NCI-H345 (cell line): ENCODE results near the gene CTRL.
A peak's percentile ranks its signal among the peaks of the same experiment; 100 is the strongest.
"Not testable (repeated sequence)": the region's sequence is repeated elsewhere in the genome, so short reads cannot be mapped to it uniquely, and the experiment has no call there.

Experiments used
- DNase-seq: peaks from one replicate; lab custom pipeline; 2025; lab: John Stamatoyannopoulos, UW

CTRL gene

DNA sequence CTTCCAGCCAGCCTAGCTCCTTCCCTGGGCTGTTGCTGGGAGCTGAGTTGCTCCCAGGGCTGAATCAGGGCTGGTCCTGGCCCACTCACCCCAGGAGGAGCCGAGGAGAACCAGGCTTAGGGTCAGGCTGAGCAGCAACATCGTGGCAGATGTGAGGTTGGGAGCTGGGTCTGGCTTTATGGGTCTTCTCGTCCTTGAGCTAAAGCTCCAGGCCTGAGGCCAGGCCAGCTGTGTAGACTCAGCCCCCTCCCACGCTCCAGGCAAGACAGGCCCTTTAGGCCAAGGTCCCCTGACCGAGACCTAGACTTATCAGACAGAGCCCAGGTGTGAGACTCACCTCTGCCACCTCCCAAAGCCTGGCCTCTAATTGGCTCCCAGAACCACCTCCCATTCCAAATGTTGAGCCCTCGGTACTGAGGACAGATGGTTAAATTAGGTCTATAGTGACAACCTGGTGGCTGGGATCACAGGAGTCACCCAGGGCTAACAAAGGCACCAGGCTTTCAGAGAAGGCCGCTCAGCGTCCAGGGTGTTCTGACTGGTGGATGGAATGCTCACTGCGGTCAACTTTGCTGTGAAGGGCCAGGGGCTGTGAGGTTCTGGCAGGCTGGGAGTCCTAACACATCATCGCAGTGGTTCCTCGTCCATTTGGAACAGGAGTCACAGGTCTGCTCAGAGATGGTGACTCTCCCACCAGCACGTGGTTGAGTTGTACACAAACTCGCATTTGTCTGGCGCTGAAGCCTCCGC is at the start of gene CTRL:
Gene CTRL (minus strand): TSS at position 151 of the 750 bp plus-strand sequence. CDS start 10 bp downstream, at position 141.
- no peak for DNase-seq

DNA sequence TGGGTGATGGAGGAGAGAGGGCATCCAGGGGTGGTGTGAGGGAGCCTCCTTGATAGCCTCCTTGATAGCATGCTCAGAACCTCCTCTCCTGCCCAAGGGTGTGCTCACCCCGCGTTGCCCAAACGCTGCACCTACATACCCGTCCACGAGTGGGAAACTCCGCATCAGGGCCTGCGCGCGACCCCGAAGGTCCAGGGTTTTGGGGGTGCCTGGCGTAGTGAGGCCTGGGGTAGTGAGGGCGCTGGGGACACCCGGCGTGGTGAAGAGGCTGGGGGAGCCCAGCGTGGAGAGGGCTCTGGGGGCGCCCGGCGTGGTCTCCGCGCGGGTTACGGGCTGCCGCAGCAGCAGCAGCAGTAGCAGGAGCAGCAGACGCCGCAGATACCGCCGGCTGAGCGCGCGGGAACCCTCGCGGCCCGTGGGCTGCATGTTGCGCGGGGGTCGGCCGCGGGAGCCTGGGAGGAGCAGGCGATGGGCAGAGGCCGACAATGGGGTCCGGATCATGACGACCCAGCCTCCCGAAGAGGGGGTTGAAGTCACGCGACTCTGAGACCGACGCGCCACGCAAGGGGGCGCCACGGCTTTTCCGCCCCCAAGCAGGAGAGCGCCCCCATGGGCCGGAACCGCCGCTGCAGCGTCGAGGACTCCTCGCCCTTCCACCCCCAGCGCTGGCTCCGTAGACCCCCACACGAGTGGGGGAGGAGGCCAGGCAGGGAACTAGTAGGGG is 48.5 kb upstream of the CTRL start, which contains the start of gene DPEP3:
Gene DPEP3 (minus strand): TSS at position 545 of the 724 bp plus-strand sequence. CDS start 119 bp downstream, at position 426.
- no peak for DNase-seq

DNA sequence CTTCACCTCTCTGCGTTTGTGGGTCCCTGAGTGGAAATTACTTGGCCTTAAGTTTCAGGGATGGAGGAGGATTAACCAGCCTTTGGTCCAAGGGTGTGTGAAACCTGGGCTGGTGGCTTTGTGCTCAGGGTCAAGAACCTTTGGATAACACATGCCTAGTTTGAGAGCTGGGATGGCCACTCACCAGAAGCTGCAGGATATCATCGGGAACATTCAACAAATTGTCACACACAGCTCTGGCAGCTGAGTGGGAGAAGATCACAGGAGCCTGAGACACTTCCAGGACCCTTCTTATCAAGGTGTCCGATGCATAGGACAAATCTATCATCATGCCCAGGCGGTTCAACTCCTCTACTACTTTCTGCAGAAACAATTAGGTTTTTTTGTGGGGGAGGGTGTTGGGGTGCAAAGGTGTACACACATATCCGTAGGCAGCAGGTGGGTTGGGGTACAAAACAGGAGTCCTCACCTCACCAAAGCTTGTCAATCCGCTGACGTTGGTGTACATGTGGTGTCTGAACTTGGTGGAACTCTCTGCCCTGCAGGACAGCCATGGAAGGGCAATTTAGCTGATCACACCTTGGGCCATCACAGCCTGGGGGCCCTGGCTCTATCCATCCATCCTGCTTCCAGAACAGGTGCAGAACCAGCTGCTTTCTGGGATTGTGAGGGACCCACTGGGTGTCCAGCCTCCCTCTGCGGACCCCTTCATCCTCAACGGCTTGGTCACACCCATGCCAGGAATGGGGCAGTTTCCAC is 46.0 kb upstream of the CTRL start:
- no peak for DNase-seq

DNA sequence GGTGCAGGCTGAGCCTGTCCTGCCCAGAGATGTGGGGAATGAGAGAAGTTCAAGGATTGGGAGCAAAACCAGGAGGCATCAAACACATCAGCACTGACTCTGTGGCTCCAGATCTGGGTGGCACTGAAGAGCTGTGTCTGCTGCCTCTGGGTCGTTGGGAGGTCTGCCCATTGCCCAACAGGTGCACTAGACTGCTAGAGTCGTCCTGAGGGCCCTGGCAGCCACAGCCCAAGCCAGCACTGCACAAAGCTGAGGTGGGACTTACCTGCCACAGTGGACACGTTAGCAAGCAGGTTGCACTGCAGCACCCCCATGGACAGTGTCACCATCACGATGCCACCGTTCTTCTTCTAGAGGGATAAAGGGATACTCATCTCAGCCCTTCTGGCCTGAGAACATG is 45.3 kb upstream of the CTRL start:
- no peak for DNase-seq

DNA sequence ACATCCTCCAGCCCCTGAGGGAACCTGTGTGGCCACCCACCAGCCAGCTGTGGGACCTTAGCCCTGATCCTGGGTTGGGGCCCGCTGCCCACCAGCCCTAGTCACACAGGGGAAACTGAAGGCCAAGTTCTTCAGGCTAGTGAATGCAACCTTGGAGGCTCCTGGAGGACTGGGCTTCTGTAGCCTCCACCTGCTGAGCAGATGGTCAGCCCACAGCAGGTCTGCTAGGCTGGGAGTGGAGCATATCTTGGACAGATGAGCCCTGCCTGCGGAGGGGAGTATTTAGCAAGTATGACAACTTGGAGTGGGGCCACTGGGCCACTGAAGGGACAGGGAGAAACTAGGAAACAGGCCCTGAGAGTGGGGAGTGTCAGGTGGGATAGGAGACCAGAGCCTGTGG is 44.5 kb upstream of the CTRL start:
- DNase-seq = no peak

DNA sequence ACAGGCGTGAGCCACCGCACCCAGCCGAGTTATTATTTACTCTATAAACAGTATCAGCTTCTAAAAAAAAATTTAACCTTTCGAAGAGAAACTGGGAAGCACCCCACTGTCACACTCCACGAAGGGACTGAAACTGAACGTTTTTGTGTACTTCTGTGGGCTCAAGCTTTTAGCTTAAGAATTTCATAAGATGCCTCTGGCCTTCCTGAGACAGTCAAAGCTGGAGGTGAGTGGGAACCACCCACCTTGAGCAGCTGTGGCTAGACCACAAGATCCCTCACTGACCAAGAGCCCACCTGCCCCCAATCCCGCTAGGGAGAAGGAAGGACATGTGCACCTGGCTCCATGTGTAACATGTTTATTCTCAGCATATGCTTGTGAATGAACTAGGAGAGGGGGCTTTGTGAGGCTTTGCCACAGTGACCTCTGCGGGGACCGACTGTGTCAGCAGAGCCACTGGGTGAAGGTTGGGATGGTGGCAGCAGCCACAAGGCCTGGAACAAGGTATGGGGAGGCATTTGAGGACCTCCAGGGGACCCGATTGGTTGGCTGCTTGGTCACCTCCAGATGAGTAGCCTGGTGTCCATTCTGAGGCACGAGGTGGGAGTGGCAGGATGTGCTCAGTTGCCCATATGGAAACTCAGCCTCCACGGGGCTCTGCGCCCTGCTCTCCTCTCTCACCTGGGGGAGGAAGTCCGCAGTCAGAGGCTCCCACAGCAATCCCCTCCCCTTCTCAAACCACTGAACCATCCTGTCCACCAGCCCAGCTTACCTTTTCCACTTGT is 43.9 kb upstream of the CTRL start:
- no peak for DNase-seq

DNA sequence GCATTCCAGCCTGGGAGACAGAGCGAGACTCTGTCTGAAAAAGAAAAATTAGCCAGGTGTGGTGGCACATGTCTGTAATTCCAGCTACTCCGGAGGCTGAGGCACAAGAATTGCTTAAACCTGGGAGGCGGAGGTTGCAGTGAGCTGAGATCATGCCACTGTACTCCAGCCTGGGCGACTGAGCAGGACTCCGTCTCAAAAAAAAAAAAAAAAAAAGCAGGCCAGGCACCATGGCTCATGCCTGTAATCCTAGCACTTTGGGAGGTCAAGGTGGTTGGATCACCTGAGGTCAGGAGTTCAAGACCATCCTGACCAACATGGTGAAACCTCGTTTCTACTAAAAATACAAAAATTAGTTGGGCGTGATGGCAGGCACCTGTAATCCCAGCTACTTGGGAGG is 40.6 kb upstream of the CTRL start:
- DNase-seq = not testable (repeated sequence)

DNA sequence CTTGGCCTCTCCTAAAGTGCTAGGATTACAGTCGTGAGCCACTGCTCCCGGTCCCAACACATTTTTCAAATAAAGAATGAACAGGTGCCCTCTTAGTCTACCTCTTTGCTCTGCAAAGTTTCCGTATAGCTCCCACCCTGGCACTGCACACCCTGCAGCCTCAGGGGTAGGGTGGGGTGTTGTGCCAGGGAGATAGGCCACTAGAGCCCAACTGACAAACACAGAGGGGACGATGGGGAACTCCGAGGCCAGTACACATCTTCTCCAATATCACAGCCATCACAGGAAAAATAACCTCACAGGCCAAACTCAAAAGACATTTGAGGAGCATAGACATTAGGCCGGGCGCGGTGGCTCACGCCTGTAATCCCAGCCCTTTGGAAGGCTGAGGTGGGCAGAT is 39.4 kb upstream of the CTRL start:
- DNase-seq = no peak

DNA sequence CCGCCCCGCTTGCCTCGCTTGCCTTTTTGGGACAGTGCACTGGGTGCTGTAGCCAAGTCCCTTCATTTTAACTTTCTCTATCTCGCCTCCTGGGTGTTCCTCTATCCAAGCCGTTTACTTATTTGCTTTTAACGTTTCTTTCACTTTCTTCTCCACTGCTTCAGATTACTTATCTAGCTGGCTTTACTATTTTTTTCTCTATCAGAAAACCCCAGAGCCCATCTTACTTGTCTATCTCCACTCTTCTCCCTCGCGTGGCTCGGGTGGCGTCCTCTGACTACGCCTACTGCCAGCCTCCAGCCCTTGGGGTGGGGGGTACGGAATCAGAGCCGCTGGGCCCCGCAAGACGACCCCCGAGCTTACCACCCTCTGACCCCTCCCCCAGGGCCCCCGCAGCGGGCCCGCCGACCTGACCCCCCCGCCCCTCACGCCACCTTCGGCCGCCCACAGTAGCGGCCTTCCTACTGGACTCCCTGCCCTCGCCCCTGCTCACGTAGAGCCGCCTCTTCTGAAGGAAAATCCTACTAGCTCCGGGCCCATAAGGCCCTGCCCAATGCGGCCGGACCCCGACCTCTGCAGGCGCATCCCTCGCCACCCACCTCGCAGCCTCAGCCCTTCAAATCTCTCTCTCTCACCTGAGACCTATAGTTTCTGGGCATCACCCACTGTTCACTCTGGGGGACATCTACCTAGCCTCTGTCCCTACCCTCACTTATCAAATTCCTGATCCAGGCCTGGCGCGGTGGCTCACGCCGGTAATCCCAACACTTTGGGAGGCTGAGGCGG is 37.8 kb upstream of the CTRL start:
- DNase-seq = no peak

DNA sequence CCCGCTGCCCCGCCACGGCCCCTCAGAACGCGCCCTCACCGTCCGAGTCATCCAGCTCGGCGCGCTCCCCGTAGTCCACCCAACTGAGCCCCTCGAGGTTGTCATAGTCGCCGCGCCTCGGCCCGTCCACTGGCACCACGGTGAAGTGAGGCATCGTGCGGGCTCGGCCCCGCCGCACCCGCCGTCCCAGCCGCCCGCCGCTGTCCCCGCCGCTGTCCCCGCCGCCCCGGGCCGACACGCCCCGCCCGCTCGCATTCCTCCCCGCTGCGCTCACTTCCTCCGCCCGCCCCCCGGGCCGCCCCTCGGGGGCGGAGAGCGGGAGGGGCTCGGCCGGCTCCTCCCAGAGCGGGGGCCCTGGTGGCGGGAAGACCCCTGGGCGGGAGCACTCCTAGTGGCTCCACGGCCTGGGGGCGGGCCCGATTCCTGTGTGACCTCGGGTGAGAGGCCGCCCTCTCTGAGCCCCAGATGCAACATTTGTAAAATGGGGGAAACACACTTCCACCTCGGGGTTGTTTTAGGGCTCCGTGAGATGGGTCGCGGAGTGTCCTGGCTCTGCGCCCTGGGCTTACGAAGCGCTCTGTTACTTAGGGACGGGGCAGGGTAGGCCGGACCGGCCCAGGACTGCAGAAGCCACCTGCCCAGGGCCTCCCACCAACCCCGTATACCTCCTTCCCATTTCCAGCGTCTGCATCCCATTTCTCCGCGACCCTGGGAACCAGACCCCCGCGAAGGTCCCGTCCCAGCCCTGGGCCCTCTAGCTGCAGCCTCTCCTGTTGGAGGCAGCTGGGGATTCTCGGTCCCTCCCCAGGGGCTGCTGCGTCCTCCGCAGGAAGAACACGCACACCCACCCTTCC is 37.0 kb upstream of the CTRL start, which contains the start of gene SLC12A4:
Gene SLC12A4 (minus strand): TSS at position 238 of the 854 bp plus-strand sequence. CDS start 84 bp downstream, at position 154.
- DNase-seq = peak; percentile 65

DNA sequence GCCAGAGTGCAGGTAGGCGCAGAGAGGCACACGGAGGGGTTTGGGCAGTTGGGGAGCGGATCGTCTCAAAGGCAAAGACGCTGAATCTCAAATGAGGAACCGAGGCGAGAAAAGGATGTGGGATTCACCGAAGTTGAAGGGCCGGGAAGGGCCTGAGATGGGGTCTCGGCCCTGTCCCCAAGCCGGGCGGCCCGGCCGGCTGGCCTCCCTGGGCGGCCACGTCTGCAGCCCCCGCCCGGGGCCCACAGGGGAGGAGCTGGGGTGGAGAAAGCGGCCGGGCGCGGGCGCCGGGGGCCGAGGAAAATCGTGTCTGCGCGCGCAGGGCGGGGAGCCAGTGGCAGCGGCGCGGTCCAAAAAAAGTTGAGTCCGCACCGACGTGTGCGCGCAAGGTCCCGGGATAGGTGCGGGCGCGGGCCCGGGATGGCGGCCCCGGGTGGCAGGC is 36.3 kb upstream of the CTRL start:
- no peak for DNase-seq

DNA sequence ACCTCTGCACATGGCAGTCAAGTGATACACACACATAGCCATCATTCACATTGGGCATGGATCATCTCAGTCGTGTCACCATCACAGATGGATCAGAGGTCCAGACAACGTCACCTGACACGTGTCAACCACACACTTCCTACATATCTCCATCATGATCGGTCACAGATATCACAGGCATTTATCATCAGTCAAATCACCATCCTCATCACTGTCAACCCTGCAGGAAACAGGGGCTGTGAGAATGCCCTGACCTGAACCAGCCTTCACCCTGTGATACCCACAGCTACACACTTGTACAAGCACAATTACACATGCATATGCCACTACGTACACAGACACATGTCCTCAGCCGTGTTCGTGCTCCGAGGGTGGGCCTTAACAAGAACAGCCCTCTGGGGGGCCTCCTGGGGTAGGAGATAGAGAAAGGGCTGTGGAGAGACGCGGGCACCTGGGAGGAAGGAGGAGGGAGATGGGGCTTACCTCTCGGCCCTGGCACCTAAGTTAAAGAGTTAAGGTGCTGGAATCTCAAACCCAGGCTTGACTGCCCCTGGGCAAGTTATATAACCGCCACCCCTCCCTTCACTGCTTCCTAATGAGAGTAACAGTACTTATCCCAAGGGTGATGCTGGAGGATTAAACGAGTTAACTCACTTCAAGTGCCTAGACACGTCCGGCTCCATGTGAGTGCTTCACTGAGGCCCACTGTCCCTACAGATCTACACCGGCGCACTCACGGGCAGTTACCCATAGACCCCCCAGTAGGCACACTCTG is 35.7 kb upstream of the CTRL start:
- DNase-seq = no peak

DNA sequence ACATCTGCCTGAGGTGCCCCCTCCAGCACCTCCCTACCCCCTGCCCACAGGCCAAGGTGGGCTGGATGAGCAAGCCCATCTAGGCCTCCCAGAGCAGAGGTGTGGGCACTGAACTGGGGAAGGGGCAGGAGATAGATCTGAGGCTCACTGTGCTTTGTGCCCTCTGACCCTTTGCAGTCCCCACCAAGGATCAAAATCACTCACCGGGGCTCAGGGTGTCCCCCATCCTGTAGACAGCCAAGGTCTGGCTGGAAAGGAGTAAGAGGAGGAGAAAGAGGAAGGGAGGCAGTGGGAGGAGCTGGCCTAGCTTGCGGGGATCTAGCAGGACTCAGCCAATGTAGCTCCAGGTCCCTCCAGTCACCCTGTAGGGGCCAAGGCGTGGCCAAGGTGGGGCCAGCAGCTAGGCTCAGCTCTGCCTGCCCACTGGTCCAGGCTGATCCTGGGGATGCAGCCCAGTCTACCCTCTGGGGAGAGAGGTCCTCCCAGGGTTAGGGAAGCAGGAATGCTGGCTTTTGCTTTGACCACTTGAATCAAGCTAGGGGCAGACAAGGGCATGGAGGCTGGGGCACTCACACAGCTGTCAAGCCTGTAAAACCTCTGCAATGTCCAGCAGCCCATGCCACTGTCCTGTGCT is 35.0 kb upstream of the CTRL start:
- DNase-seq = no peak

DNA sequence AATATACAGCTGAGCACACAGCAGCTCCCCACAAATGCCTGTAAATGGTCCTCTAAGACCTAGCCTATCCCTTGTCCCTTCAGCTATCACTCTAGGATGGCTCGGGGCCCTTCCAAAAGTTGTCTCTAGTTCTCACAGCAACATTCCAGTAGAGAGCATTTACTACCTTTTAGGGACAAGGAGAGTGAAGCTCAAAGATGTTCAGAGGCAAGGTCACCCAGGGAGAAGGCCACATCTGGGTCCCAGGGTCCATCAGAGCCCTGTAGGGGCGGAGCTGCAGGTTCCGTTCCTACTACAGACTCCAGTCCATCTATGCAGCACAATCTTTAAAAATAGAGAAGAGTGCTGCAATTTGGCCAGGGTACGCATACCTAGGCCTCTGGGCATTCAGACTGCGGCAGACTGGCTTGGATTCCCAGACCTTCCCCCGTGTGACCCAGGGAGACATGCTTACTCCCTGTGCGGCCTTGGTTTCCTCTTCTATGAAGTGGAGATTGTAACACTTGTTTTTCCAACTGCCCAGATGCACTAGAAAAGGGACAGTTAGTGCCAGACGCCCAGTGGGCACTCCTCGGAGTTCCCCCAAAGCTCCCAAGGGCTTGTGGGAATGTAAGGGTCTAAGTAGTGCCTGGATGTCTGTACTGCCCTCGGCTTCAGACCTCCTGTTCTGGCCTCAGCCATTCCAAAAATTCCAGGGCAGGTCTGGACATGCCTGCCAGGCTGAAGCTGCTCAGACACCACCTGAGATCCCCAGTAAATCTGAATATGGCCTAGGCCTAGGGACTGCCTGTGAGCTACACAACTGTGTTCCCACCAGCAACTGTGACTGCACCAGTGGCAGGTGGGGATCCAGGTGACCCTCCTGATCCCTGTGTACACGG is 34.2 kb upstream of the CTRL start:
- no peak for DNase-seq

DNA sequence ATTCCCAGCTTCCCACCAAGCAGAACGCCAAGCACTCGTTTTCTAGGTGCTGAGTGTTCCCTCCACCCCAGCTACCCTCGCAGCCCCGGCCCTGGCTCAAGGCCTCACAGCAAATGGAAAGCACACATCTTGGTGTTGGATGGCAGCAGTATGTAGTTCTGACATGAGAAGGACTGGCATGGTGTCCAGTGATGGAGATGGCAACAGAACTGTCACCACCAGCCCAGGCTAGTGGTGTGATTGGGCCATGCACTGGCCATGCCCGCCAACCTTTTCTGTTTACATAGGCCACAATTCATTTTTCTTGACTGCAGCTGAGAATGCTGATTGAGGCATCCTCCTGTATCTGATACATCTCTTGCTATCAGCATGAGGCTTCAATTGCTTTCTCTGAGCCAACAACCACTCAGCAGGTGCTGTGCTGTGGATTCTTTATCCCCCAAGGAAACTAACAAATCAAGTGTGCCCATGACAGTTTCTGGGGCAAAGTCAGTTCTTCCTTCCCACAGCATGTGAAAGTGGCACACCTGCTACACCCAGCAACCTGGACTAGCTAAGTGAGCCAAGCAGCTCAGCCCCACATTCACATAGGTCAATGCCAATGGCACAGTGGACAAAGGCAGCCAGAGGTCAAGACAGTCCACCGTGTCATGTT is 32.9 kb upstream of the CTRL start:
- DNase-seq = peak; percentile 10

DNA sequence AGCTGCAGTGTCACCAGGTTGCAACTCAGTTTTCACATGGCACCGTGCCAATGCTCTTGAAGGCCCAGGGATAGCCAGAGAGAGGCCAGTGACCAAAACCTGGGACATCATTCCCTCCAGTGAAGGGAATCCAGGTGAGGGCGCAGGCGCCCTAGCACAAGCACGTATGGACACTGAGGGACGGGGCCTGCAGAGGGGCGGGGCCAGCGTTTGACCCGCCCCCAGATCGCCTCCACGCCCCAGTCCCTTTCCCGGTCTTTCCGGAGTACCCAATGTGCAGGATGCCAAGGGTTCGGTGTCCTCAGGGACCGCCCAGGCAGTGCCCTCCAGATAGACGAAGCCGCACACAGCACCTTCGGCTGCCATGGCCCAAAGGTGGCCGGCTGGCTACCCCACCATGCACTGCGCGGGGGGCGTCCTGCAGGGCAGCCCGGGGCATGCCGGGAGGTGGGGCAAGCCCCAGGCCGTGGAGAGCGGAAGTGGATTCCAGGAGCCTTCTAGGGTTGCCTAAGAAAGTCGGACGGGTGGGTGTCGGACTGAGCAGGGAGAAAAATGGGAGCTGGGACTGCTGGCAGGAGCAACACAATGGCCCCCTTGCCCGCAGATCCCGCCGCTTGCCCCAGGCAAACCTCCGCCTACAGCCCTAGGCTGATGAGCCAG is 32.1 kb upstream of the CTRL start:
- DNase-seq = peak; percentile 5

DNA sequence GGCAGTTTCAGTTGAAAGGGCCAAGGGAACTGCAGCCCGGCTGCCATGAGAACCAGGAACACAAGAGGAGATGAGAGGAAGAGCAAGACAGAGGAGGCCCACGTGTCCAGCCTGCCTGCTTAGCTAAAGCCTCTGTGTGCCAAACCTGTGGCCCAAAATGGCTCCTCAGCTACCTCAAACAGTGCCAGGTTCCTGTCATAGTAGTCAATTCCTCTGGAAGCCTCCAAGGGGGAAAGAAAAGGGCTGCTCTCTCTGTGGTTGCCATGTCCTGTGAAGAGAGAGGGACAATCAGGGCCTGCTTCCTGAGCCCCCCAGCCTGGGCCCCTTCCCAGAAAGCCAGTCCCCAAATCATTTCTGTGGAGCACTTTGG is 31.6 kb upstream of the CTRL start:
- DNase-seq = no peak
